GM23338 (cell line): Measurements from ENCODE around the gene U2AF1L4. TPM values are rescaled to one million over a fixed set of nuclear protein-coding genes. Genes with fewer than 3 reads are reported as not detected.

Experiments used
- ATAC-seq: fragments of 200-7000 bp; cut with Tn5 transposase; 3 replicates; pipeline ENCODE4 v1.9.1; 2020
- DNase-seq: peaks from one replicate; pipeline ENCODE4 v3.0.0-alpha.2; 2015; ENCODE audit warnings: low spot score
- H2AFZ ChIP-seq: fragments of 200-600 bp; sonication (generic); 2 replicates; pipeline ENCODE4 v1.8.0; 2016; ENCODE audit warnings: antibody characterized with exemption, mild to moderate bottlenecking, moderate library complexity
- H3F3A ChIP-seq: fragments of 200-600 bp; sonication (generic); replicated peaks from 2 replicates; pipeline ENCODE4 v1.8.0; 2017; ENCODE audit warnings: antibody characterized with exemption, mixed run types, low read depth
- H3K27ac ChIP-seq: fragments of 200-600 bp; sonication (generic); 2 replicates; pipeline ENCODE4 v1.6.1; 2016; ENCODE audit warnings: low read depth
- H3K27me3 ChIP-seq: fragments of 200-600 bp; sonication (generic); 2 replicates; pipeline ENCODE4 v1.8.0; 2016; ENCODE audit warnings: mild to moderate bottlenecking, mixed run types, moderate library complexity; ENCODE audit not compliant: insufficient read depth
- H3K36me3 ChIP-seq: fragments of 200-600 bp; sonication (generic); 2 replicates; pipeline ENCODE4 v1.8.0; 2016; ENCODE audit warnings: mild to moderate bottlenecking; ENCODE audit not compliant: insufficient read depth
- H3K4me1 ChIP-seq: fragments of 200-600 bp; sonication (generic); 2 replicates; pipeline ENCODE4 v1.8.0; 2016; ENCODE audit warnings: mild to moderate bottlenecking, moderate library complexity; ENCODE audit not compliant: insufficient read depth
- H3K4me2 ChIP-seq: fragments of 200-600 bp; sonication (generic); 2 replicates; pipeline ENCODE4 v1.7.1; 2017; ENCODE audit warnings: mixed run types
- H3K4me3 ChIP-seq: fragments of 200-600 bp; sonication (generic); 2 replicates; pipeline ENCODE4 v1.6.1; 2016; ENCODE audit warnings: mixed run types
- H3K79me2 ChIP-seq: fragments of 200-600 bp; sonication (generic); replicated peaks from 2 replicates; pipeline ENCODE4 v1.8.0; 2017; ENCODE audit warnings: mild to moderate bottlenecking; ENCODE audit not compliant: insufficient read depth
- H3K9me2 ChIP-seq: fragments of 200-600 bp; sonication (generic); 2 replicates; pipeline ENCODE4 v1.8.0; 2017; ENCODE audit not compliant: insufficient read depth
- H4K20me1 ChIP-seq: fragments of 200-600 bp; sonication (generic); replicated peaks from 2 replicates; pipeline ENCODE4 v1.8.0; 2017; ENCODE audit warnings: mild to moderate bottlenecking; ENCODE audit not compliant: insufficient read depth
- H3K27ac Mint-ChIP-seq: 2 replicates; pipeline ENCODE4 v1.8.0; 2020; ENCODE audit warnings: inconsistent platforms, mild to moderate bottlenecking, moderate library complexity, mixed read lengths
- H3K27me3 Mint-ChIP-seq: 3 replicates; pipeline ENCODE4 v1.8.0; 2022; ENCODE audit warnings: low read depth, mild to moderate bottlenecking, moderate library complexity, mixed read lengths, inconsistent platforms; ENCODE audit not compliant: insufficient read depth, poor library complexity
- H3K36me3 Mint-ChIP-seq: 3 replicates; pipeline ENCODE4 v1.8.0; 2021; ENCODE audit warnings: low read depth, mild to moderate bottlenecking, inconsistent platforms, moderate library complexity, mixed read lengths
- H3K4me1 Mint-ChIP-seq: 3 replicates; pipeline ENCODE4 v1.8.0; 2020; ENCODE audit warnings: mild to moderate bottlenecking, inconsistent platforms, mixed read lengths
- H3K4me3 Mint-ChIP-seq: 3 replicates; pipeline ENCODE4 v1.8.0; 2021; ENCODE audit warnings: moderate library complexity, mild to moderate bottlenecking, inconsistent platforms, mixed read lengths
- H3K9me3 Mint-ChIP-seq: 3 replicates; pipeline ENCODE4 v1.8.0; 2020; ENCODE audit warnings: moderate library complexity, mild to moderate bottlenecking, inconsistent platforms, mixed read lengths
- CREB1 ChIP-seq: fragments of 250-450 bp; sonication (Bioruptor Pico); IDR thresholded peaks from 2 replicates; pipeline ENCODE4 v1.5.0; 2020; ENCODE audit warnings: low read depth, mild to moderate bottlenecking, moderate library complexity
- EZH2 ChIP-seq: fragments of 200-600 bp; sonication (generic); IDR thresholded peaks from one replicate; pipeline ENCODE4 v1.8.0; 2017; ENCODE audit warnings: antibody characterized with exemption, mild to moderate bottlenecking, low read depth; ENCODE audit not compliant: unreplicated experiment
- EZH2phosphoT487 ChIP-seq: fragments of 200-600 bp; sonication (generic); IDR thresholded peaks from one replicate; pipeline ENCODE4 v1.8.1; 2018; ENCODE audit warnings: antibody characterized with exemption; ENCODE audit not compliant: unreplicated experiment
- JUNB ChIP-seq: IDR thresholded peaks from one replicate; pipeline ENCODE4 v1.6.1; 2016; ENCODE audit warnings: antibody characterized with exemption; ENCODE audit not compliant: unreplicated experiment
- NANOG ChIP-seq: IDR thresholded peaks from 2 replicates; pipeline ENCODE4 v1.6.1; 2016; ENCODE audit warnings: antibody characterized with exemption, borderline replicate concordance
- POLR2AphosphoS5 ChIP-seq: IDR thresholded peaks from 2 replicates; pipeline ENCODE4 v1.6.1; 2016; ENCODE audit warnings: antibody characterized with exemption, low read depth
- STAT1 ChIP-seq: IDR thresholded peaks from one replicate; pipeline ENCODE4 v1.6.1; 2016; ENCODE audit warnings: antibody characterized with exemption; ENCODE audit not compliant: unreplicated experiment
- ZNF114 ChIP-seq: fragments of 250-450 bp; sonication (Bioruptor Pico); IDR thresholded peaks from 2 replicates; pipeline ENCODE4 v1.5.0; 2020; ENCODE audit warnings: mild to moderate bottlenecking, moderate library complexity
- ZNF331 ChIP-seq: fragments of 250-450 bp; sonication (Bioruptor Pico); IDR thresholded peaks from 2 replicates; pipeline ENCODE4 v1.5.0; 2020; ENCODE audit warnings: low read depth, mild to moderate bottlenecking, moderate library complexity
- polyA plus RNA-seq: library from polyadenylated mRNA; unstranded; fragments of >200 nt; fragmentation: Nextera tagmentation; extraction: Ambion mirVana; gene quantifications from 2 replicates; pipeline ENCODE4 v1.2.1, GENCODE V29; 2016
- total RNA-seq: library from RNA; depleted of rRNA; stranded (reverse); fragments of >200 nt; shearing (Covaris generic); gene quantifications from 2 replicates; pipeline ENCODE4 v1.2.3, GENCODE V29; 2014
- TF ChIP-seq, protein P1 (sequence below): IDR thresholded peaks from one replicate; pipeline ENCODE4 v1.6.1; 2018; ENCODE audit warnings: antibody characterized with exemption; ENCODE audit not compliant: unreplicated experiment
- TF ChIP-seq, protein P2 (sequence below): IDR thresholded peaks from 2 replicates; pipeline ENCODE4 v1.6.1; 2016; ENCODE audit warnings: antibody characterized with exemption
- TF ChIP-seq, protein P3 (sequence below), 2 experiments: fragments of 200-600 bp in 1 of 2; sonication (generic) in 1 of 2; conservative IDR thresholded peaks; 2 replicates each; pipeline versions ENCODE4 v1.5.1 to v1.6.1; 2016 to 2017; ENCODE audit warnings: antibody characterized with exemption in 2 of 2, low read depth in 2 of 2, mild to moderate bottlenecking in 2 of 2, moderate library complexity in 1 of 2
- TF ChIP-seq, protein P4 (sequence below): fragments of 250-450 bp; sonication (Bioruptor Pico); IDR thresholded peaks from 2 replicates; pipeline ENCODE4 v1.5.0; 2020; ENCODE audit warnings: mild to moderate bottlenecking, moderate library complexity

Gene U2AF1L4
- total and polyA plus RNA-seq, 2 experiments from 2014 or later = 13.1 to 23.7 TPM

DNA sequence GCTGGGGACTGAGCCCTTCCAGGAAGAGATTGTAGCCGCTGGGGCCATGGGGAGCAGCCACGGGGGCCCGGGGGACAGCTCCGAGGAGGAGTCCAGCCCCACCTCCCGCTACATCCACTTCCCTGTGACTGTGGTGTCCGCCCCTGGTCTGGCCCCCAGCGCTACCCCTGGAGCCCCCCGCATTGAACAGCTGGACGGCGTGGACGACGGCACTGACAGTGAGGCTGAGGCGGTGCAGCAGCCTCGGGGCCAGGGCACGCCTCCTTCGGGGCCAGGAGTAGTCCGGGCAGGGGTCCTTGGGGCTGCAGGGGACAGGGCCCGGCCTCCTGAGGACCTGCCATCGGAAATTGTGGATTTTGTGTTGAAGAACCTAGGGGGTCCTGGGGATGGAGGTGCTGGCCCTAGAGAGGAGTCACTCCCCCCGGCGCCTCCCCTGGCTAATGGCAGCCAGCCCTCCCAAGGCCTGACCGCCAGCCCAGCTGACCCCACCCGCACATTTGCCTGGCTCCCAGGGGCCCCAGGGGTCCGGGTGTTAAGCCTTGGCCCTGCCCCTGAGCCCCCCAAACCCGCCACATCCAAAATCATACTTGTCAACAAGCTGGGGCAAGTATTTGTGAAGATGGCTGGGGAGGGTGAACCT, 12.6 kb downstream of the U2AF1L4 start:
- TF ChIP-seq EZH2phosphoT487 (no peak), JUNB (no peak), CREB1 (CRISPR knock-in tag) (no peak), STAT1 (no peak), POLR2AphosphoS5 (no peak), NANOG (no peak), EZH2 (no peak), ZNF114 (no peak), ZNF331 (CRISPR knock-in tag) (no peak)
- TF ChIP-seq, protein P1, sequence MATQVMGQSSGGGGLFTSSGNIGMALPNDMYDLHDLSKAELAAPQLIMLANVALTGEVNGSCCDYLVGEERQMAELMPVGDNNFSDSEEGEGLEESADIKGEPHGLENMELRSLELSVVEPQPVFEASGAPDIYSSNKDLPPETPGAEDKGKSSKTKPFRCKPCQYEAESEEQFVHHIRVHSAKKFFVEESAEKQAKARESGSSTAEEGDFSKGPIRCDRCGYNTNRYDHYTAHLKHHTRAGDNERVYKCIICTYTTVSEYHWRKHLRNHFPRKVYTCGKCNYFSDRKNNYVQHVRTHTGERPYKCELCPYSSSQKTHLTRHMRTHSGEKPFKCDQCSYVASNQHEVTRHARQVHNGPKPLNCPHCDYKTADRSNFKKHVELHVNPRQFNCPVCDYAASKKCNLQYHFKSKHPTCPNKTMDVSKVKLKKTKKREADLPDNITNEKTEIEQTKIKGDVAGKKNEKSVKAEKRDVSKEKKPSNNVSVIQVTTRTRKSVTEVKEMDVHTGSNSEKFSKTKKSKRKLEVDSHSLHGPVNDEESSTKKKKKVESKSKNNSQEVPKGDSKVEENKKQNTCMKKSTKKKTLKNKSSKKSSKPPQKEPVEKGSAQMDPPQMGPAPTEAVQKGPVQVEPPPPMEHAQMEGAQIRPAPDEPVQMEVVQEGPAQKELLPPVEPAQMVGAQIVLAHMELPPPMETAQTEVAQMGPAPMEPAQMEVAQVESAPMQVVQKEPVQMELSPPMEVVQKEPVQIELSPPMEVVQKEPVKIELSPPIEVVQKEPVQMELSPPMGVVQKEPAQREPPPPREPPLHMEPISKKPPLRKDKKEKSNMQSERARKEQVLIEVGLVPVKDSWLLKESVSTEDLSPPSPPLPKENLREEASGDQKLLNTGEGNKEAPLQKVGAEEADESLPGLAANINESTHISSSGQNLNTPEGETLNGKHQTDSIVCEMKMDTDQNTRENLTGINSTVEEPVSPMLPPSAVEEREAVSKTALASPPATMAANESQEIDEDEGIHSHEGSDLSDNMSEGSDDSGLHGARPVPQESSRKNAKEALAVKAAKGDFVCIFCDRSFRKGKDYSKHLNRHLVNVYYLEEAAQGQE = no peak
- TF ChIP-seq, protein P2, sequence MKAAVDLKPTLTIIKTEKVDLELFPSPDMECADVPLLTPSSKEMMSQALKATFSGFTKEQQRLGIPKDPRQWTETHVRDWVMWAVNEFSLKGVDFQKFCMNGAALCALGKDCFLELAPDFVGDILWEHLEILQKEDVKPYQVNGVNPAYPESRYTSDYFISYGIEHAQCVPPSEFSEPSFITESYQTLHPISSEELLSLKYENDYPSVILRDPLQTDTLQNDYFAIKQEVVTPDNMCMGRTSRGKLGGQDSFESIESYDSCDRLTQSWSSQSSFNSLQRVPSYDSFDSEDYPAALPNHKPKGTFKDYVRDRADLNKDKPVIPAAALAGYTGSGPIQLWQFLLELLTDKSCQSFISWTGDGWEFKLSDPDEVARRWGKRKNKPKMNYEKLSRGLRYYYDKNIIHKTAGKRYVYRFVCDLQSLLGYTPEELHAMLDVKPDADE = no peak
- TF ChIP-seq, protein P3, sequence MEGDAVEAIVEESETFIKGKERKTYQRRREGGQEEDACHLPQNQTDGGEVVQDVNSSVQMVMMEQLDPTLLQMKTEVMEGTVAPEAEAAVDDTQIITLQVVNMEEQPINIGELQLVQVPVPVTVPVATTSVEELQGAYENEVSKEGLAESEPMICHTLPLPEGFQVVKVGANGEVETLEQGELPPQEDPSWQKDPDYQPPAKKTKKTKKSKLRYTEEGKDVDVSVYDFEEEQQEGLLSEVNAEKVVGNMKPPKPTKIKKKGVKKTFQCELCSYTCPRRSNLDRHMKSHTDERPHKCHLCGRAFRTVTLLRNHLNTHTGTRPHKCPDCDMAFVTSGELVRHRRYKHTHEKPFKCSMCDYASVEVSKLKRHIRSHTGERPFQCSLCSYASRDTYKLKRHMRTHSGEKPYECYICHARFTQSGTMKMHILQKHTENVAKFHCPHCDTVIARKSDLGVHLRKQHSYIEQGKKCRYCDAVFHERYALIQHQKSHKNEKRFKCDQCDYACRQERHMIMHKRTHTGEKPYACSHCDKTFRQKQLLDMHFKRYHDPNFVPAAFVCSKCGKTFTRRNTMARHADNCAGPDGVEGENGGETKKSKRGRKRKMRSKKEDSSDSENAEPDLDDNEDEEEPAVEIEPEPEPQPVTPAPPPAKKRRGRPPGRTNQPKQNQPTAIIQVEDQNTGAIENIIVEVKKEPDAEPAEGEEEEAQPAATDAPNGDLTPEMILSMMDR (conservative IDR thresholded peaks at IDR 0.05; ENCODE audit: low read depth in 2 of 2) = no peak
- TF ChIP-seq, protein P4, sequence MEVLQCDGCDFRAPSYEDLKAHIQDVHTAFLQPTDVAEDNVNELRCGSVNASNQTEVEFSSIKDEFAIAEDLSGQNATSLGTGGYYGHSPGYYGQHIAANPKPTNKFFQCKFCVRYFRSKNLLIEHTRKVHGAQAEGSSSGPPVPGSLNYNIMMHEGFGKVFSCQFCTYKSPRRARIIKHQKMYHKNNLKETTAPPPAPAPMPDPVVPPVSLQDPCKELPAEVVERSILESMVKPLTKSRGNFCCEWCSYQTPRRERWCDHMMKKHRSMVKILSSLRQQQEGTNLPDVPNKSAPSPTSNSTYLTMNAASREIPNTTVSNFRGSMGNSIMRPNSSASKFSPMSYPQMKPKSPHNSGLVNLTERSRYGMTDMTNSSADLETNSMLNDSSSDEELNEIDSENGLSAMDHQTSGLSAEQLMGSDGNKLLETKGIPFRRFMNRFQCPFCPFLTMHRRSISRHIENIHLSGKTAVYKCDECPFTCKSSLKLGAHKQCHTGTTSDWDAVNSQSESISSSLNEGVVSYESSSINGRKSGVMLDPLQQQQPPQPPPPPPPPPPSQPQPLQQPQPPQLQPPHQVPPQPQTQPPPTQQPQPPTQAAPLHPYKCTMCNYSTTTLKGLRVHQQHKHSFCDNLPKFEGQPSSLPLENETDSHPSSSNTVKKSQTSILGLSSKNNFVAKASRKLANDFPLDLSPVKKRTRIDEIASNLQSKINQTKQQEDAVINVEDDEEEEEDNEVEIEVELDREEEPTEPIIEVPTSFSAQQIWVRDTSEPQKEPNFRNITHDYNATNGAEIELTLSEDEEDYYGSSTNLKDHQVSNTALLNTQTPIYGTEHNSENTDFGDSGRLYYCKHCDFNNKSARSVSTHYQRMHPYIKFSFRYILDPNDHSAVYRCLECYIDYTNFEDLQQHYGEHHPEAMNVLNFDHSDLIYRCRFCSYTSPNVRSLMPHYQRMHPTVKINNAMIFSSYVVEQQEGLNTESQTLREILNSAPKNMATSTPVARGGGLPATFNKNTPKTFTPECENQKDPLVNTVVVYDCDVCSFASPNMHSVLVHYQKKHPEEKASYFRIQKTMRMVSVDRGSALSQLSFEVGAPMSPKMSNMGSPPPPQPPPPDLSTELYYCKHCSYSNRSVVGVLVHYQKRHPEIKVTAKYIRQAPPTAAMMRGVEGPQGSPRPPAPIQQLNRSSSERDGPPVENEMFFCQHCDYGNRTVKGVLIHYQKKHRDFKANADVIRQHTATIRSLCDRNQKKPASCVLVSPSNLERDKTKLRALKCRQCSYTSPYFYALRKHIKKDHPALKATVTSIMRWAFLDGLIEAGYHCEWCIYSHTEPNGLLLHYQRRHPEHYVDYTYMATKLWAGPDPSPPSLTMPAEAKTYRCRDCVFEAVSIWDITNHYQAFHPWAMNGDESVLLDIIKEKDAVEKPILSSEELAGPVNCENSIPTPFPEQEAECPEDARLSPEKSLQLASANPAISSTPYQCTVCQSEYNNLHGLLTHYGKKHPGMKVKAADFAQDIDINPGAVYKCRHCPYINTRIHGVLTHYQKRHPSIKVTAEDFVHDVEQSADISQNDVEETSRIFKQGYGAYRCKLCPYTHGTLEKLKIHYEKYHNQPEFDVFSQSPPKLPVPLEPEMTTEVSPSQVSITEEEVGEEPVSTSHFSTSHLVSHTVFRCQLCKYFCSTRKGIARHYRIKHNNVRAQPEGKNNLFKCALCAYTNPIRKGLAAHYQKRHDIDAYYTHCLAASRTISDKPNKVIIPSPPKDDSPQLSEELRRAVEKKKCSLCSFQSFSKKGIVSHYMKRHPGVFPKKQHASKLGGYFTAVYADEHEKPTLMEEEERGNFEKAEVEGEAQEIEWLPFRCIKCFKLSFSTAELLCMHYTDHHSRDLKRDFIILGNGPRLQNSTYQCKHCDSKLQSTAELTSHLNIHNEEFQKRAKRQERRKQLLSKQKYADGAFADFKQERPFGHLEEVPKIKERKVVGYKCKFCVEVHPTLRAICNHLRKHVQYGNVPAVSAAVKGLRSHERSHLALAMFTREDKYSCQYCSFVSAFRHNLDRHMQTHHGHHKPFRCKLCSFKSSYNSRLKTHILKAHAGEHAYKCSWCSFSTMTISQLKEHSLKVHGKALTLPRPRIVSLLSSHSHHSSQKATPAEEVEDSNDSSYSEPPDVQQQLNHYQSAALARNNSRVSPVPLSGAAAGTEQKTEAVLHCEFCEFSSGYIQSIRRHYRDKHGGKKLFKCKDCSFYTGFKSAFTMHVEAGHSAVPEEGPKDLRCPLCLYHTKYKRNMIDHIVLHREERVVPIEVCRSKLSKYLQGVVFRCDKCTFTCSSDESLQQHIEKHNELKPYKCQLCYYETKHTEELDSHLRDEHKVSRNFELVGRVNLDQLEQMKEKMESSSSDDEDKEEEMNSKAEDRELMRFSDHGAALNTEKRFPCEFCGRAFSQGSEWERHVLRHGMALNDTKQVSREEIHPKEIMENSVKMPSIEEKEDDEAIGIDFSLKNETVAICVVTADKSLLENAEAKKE (CRISPR knock-in tag) = no peak
- Mint-ChIP-seq H3K4me3 (no peak overlapping the region), H3K9me3 (no peaks in the 10 kb centered on the region; the same call in 2 of the 3 replicates), H3K27me3 (peaks cover 12% of the 10 kb centered on the region), H3K36me3 (peaks cover 75% of the 10 kb centered on the region), H3K27ac (no peak overlapping the region), H3K4me1 (no peaks in the 10 kb centered on the region)
- Histone ChIP-seq H2AFZ (no peak overlapping the region), H4K20me1 (peaks cover 5% of the 10 kb centered on the region), H3F3A (no peaks in the 10 kb centered on the region), H3K79me2 (no peaks in the 10 kb centered on the region), H3K4me1 (no peaks in the 10 kb centered on the region), H3K4me3 (no peak overlapping the region), H3K27ac (no peak overlapping the region), H3K27me3 (no peaks in the 10 kb centered on the region), H3K36me3 (peaks cover 11% of the 10 kb centered on the region; the same call in 1 of the 2 replicates), H3K9me2 (no peaks in the 10 kb centered on the region), H3K4me2 (no peak overlapping the region)
- no peak for DNase-seq
- no peak for ATAC-seq
